GM18511 (cell line): ENCODE data around the gene ROCK2.
"Not testable (repeated sequence)": the region's sequence is repeated elsewhere in the genome, so short reads cannot be mapped to it uniquely, and the experiment has no call there.

Source experiments
- ATAC-seq: cut with Tn5 transposase; IDR thresholded peaks from one replicate; pipeline ENCODE4 v1.9.1; 2021; ENCODE audit warnings: mild to moderate bottlenecking, moderate library complexity; ENCODE audit not compliant: unreplicated experiment

ROCK2 gene

DNA sequence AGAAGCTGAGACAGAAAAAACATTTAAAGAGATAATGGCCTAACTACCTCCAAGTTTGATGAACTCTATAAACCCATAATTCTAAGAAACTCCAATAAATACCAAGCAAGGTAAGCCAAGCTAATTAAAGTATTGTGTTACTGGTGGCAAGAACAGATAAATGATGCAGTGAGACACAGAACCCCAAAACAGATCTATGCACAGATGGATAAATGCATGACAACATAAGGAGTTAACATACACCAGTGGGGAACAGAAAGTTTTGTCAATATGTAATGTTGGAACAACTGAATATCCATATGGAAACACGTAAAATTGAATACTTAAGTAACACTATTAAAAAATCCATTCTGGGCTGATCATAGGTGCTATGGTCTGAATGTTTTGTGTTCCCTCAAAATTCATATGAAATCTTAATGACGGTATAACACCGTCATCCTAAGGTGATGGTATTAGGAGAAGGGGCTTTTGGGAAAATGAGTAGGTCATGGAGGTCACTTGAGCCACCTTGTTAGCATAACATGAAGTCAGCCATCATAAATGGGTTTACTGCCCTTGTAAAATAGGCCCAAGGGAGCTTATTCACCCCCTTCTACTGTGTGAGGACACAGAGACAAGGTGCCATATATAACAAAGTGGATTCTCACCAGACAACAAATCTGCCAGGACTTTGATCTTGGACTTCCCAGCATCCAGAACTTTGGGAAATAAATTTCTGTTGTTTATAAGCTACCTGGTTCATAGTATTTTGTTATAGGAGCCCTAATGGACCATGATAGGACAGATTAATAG lies 102.8 kb downstream of the ROCK2 start:
- no peak for ATAC-seq

DNA sequence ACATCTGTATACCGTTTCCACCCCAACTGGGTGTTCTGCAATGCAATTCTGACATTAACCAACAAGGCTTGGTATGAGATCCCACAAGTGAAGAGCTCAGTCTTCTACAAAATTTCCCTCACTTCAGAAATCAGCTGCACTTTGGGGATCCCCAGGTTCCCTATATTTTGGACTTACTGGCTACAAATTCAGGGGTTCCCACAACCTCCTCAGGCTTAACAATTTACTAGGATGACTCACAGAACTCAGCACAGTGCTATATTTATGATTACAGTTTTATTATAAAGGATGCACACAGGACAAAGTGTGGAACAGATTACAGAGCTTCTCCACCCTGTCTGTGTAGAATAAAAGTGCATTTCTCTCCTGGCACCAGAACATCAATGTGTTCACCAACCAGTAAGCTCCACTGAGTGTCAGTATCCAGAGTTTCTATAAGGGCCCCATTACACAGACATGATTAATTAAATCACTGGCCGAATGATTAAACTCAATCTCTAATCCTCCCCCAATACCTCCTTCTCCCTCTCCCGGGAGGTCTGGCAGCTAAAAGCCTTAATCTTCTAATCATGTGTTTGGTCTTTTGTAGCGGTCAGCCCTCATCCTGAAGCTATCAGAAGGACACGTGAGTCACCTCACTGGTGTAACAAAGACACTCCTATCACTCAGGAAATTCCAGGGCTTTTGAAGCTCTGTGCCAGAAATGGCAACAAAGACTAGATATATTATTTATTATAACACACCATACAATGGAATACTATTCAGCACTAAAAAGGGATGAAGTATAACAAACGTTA lies 104.6 kb downstream of the ROCK2 start:
- no peak for ATAC-seq

GRCh38 chr2:11239147-11239546 lies 105.3 kb downstream of the ROCK2 start:
- no peak for ATAC-seq

GRCh38 chr2:11237122-11237521 lies 107.3 kb downstream of the ROCK2 start:
- ATAC-seq: no peak

GRCh38 chr2:11236335-11236734 lies 108.1 kb downstream of the ROCK2 start:
- no peak for ATAC-seq

DNA sequence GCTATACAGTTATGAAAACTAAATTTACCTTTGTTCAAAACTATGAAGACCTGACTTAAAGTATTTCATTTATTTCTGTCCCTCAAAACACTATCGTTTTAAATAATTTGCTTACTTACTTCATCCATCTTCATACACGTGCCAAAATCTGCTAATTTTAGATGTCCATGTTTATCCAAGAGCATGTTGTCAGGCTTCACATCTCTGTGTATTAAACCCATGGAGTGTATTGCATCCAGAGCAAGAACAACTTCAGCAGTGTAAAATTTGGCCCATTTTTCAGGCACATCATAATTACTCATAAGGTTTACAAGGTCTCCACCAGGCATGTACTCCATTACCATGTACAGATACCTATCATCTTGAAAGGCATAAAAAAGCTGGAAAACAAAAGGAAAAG lies 108.9 kb downstream of the ROCK2 start:
- ATAC-seq: no peak

- ATAC-seq: no peak
Observed at GRCh38 chr2:11234309-11234708, 110.1 kb downstream of the ROCK2 start.

DNA sequence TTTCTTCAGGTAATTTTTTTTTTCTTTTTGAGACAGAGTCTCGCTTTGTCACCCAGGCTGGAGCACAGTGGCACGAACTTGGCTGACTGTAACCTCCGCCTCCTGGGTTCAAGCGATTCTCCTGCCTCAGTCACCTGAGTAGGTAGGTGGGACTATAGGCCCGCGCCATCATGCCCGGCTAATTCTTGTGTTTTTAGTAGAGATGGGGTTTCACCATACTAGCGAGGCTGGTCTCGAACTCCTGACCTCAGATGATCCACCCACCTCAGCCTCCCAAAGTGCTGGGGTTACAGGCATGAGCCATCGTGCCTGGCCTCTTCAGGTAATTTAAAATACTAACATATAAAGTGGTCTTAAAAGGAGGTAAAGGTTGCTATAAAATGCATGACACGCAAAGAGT lies 113.2 kb downstream of the ROCK2 start:
- not testable (repeated sequence) for ATAC-seq

GRCh38 chr2:11228692-11229091 lies 115.7 kb downstream of the ROCK2 start:
- no peak for ATAC-seq

DNA sequence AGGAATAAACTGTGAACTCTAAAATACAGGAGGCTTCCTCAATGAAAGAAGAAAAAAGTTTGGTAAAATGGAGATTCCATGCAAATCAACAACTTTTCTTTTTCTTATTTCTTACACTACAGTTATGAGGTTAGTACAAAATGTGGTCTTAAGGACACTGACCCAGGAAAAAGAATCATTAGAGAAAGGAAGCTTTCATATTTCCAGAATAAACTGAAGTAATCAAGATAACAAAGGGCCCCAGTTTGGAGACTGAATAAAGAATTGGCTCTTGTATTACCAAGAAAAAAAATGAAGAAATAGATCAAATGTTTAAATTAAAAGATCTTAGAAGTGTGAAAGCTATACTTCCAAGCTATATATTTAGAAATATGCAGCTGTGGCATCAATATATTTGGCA lies 116.8 kb downstream of the ROCK2 start:
- ATAC-seq: no peak

DNA sequence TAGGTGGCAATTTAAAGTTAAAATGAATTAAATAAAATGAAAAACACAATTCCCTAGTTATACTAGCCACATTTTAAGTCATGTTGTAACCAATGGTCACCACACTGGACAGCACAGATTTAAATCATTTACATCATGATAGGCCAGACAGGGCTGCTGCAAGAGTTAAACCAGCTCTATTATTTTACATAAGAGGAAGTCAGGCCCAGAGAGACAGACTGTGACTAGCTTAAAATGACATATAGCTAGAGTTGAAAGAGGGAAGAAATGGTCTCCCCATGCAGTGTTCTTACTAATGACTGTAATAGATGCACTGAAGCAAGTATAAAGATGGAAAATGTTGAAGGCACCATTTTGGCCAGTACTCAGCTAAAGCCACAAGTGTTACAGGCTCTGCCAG lies 119.5 kb downstream of the ROCK2 start:
- ATAC-seq: no peak

GRCh38 chr2:11222845-11223244 lies 121.6 kb downstream of the ROCK2 start:
- no peak for ATAC-seq

- no peak for ATAC-seq
Observed at GRCh38 chr2:11220445-11220844, 124.0 kb downstream of the ROCK2 start.

GRCh38 chr2:11215407-11215806 lies 129.0 kb downstream of the ROCK2 start:
- no peak for ATAC-seq

- no peak for ATAC-seq
Observed at GRCh38 chr2:11214770-11215169, 129.7 kb downstream of the ROCK2 start.

DNA sequence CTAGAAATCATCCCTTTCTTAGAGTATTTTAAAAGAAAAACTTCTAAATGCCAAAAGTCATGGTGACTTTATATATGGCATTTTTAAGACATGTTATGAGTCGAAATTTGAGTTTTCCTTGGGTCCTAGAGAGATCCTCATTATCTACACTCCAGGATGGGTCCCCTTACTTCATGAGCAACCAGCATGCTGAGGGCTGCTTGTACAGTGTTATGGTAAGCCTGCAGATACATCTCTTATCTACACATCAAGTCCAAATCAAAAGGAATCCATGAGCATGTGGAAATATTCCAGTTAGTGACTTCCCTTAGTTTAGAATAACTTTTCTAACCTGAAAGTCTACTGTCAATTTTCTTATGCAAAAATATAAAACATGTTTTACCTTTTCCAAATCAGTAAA lies 130.5 kb downstream of the ROCK2 start:
- ATAC-seq: no peak

GRCh38 chr2:11213090-11213638 lies 131.3 kb downstream of the ROCK2 start:
- ATAC-seq: no peak

DNA sequence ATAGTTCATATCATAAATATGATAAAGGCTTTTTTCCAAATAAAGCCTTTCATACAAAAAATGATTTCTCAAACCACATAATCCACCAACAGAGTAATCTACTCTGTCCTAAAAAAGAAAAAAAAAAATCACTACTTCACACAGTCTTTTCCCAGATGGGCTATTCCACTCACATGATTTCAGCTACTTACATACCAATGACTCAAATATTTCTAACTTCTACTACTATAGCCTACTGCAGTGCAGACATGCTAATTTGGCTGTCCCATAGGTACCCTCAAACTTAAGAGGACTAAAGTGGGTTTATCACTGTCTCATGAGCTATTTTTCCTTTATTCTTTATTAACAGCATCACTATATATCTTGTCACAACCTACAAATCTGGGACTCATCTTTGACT lies 131.8 kb downstream of the ROCK2 start:
- no peak for ATAC-seq

GRCh38 chr2:11208083-11208482 lies 136.4 kb downstream of the ROCK2 start:
- no peak for ATAC-seq

- ATAC-seq: no peak
Observed at GRCh38 chr2:11203480-11203879, 141.0 kb downstream of the ROCK2 start.

DNA sequence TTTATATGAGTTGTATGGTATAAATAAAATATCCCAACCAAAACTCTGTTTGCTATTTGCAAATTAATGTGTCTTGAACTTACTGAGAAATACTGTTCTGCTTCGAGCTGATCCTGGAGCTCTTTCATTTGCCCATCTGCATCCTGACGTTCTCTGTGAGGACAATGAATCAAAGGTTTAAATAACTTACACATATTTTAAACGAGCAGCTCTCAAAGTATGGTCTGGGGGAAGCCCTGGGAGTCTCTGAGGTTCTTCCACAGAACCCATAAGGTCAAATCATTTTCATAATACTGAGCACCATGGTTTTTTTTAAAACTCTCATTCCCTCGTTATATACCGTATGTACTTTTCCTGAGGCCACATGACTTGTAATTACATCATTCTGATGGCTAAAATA lies 142.5 kb downstream of the ROCK2 start:
- no peak for ATAC-seq

DNA sequence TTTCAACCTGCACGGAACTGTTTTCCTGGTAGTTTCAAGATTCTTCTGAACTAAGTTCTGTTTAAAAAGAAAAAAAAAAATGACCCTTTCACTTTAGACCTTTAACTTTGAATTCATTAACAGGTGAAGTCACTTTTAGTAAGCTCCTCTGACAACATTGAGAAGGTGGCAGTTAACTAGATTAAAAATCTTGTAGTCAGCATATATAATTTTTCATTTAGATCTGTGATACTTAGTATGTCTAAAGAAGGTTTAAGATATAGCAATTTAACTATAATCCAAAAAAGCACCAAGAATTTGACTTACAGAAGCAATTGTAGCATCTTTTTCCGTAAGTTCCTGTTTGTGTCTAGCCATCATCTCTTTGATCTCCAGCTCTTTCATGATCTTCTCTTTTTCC lies 143.8 kb downstream of the ROCK2 start:
- ATAC-seq: no peak
